Esophagus squamous epithelium (tissue), 4 donors: ENCODE measurements around the gene INTS4.
"Not testable (repeated sequence)": the region's sequence is repeated elsewhere in the genome, so short reads cannot be mapped to it uniquely, and the experiment has no call there.

Experiments
- POLR2A ChIP-seq, 4 donors: fragments of 450-650 bp; IDR thresholded peaks; one replicate each; pipeline ENCODE4 v1.6.1; 2017; ENCODE audit warnings: antibody characterized with exemption in 4 of 4, mild to moderate bottlenecking in 4 of 4, moderate library complexity in 3 of 4
- TF ChIP-seq, protein P1 (sequence below), 6 experiments: fragments of 450-650 bp in 4 of 6; fragments of 200-600 bp in 2 of 6; sonication (generic) in 2 of 6; IDR thresholded peaks; one replicate each; pipeline ENCODE4 v1.5.1; 2016 to 2019; ENCODE audit warnings: antibody characterized with exemption in 6 of 6, mild to moderate bottlenecking in 4 of 6, moderate library complexity in 4 of 6

DNA sequence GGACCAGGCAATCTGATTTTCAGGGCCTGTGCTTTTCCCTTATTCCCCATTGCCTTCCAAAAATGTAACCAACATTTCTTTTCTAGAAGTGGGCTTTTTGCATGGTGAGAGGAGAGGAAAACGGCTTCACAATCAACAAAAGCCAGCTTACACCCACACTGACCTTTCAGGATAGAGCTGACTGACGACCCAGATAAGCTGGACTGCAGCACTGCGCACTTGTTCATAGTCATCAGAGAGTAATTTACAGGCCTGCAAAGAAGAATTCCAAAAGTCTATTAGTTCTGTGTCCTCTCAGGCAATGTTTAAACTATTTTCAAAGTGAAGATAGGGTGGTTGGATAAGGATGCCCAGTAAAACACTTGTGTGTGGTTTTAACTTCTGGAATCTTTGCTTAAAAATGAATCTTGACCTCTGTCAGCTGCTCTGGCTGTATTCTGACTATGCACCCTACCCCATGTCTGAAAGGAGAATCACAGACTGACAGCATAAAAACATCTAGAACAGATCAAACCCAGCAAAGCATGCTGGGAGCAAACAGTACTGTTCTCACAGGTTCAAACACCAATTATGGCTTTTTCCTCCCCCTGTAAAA lies 35.8 kb downstream of the INTS4 start:
- TF ChIP-seq, protein P1, sequence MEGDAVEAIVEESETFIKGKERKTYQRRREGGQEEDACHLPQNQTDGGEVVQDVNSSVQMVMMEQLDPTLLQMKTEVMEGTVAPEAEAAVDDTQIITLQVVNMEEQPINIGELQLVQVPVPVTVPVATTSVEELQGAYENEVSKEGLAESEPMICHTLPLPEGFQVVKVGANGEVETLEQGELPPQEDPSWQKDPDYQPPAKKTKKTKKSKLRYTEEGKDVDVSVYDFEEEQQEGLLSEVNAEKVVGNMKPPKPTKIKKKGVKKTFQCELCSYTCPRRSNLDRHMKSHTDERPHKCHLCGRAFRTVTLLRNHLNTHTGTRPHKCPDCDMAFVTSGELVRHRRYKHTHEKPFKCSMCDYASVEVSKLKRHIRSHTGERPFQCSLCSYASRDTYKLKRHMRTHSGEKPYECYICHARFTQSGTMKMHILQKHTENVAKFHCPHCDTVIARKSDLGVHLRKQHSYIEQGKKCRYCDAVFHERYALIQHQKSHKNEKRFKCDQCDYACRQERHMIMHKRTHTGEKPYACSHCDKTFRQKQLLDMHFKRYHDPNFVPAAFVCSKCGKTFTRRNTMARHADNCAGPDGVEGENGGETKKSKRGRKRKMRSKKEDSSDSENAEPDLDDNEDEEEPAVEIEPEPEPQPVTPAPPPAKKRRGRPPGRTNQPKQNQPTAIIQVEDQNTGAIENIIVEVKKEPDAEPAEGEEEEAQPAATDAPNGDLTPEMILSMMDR (IDR thresholded peaks at IDR 0.05) = not testable (repeated sequence)
- not testable (repeated sequence) for TF ChIP-seq POLR2A (IDR thresholded peaks at IDR 0.05)
